GM20431 (cell line): Measurements from ENCODE around the gene HGD.
"Not testable (repeated sequence)": the region's sequence is repeated elsewhere in the genome, so short reads cannot be mapped to it uniquely, and the experiment has no call there.

ENCODE experiments used
- in situ Hi-C: fragments of 300-500 bp; cut with MseI, MboI; formaldehyde crosslinking; loops from one replicate; pipeline ENCODE4 v1.15.0; 2020; ENCODE audit warnings: low sequenced_read_pairs; ENCODE audit not compliant: unreplicated experiment

The HGD gene

GRCh38 chr3:120642368-120642948 lies 39.6 kb downstream of the HGD start:
- in situ Hi-C loops = no loop called here

- in situ Hi-C loops = no loop called here
Observed at GRCh38 chr3:120641696-120642246, 40.3 kb downstream of the HGD start.

- in situ Hi-C loops = no loop called here
Observed at GRCh38 chr3:120640231-120640630, 41.8 kb downstream of the HGD start.

- in situ Hi-C loops = not testable (repeated sequence)
Observed at GRCh38 chr3:120638820-120639219, 43.2 kb downstream of the HGD start.

- in situ Hi-C loops = no loop called here
Observed at GRCh38 chr3:120637851-120638559, 44.0 kb downstream of the HGD start.

GRCh38 chr3:120636795-120637401 lies 45.1 kb downstream of the HGD start:
- in situ Hi-C loops = no loop called here

- in situ Hi-C loops = no loop called here
Observed at GRCh38 chr3:120634539-120634938, 47.5 kb downstream of the HGD start.

- in situ Hi-C loops = no loop called here
Observed at GRCh38 chr3:120625159-120625586, 56.9 kb downstream of the HGD start.

- in situ Hi-C loops = no loop called here
Observed at GRCh38 chr3:120623727-120624093, 58.3 kb downstream of the HGD start.

- in situ Hi-C loops = no loop called here
Observed at GRCh38 chr3:120622870-120623726, 58.9 kb downstream of the HGD start.

GRCh38 chr3:120622457-120622856 lies 59.6 kb downstream of the HGD start:
- in situ Hi-C loops = no loop called here

- in situ Hi-C loops = not testable (repeated sequence)
Observed at GRCh38 chr3:120616745-120617144, 65.3 kb downstream of the HGD start.

GRCh38 chr3:120615847-120616609 lies 66.0 kb downstream of the HGD start:
- in situ Hi-C loops = no loop called here

- in situ Hi-C loops = no loop called here
Observed at GRCh38 chr3:120614765-120615164, 67.3 kb downstream of the HGD start.

- in situ Hi-C loops = no loop called here
Observed at GRCh38 chr3:120608506-120608905, 73.5 kb downstream of the HGD start.

GRCh38 chr3:120604784-120605183 lies 77.3 kb downstream of the HGD start:
- in situ Hi-C loops = no loop called here

GRCh38 chr3:120604382-120604781 lies 77.7 kb downstream of the HGD start:
- in situ Hi-C loops = no loop called here

GRCh38 chr3:120602682-120603081 lies 79.4 kb downstream of the HGD start:
- in situ Hi-C loops = no loop called here

GRCh38 chr3:120601554-120601953 lies 80.5 kb downstream of the HGD start:
- in situ Hi-C loops = no loop called here

GRCh38 chr3:120599211-120599610 lies 82.8 kb downstream of the HGD start:
- in situ Hi-C loops = no loop called here
